Caco-2 (cell line): ENCODE data around the gene S100A4. TPM values are rescaled to one million over a fixed set of nuclear protein-coding genes. Genes with fewer than 3 reads are reported as not detected.

Experiments
- BruUV-seq: library from RNA; stranded (reverse); fragments of 400-500 nt; replicated peaks from 2 replicates; lab custom pipeline; 2021; lab: Mats Ljungman, UMichigan
- CTCF ChIA-PET: fragments of 300-600 bp; sonication (Branson Sonifier 250); formaldehyde crosslinking; loops from one replicate; lab custom pipeline; 2022; ENCODE audit warnings: antibody characterized with exemption; lab: Charles Lee
- POLR2A ChIA-PET: fragments of 300-600 bp; sonication (Branson Sonifier 250); formaldehyde crosslinking; loops from one replicate; lab custom pipeline; 2022; ENCODE audit warnings: antibody characterized with exemption; lab: Charles Lee
- DNase-seq, 2 experiments: peaks; one replicate each; pipeline versions ENCODE4 v3.0.0 to v3.0.0-alpha.2; 2020 to 2022
- H3K27me3 ChIP-seq: replicated peaks from 2 replicates; pipeline ENCODE4 v1.6.0; 2011; ENCODE audit warnings: low read length; ENCODE audit not compliant: control insufficient read depth, insufficient read depth
- H3K36me3 ChIP-seq: 2 replicates; pipeline ENCODE4 v1.5.1; 2011; ENCODE audit warnings: low read length; ENCODE audit not compliant: control insufficient read depth, insufficient read depth
- H3K4me1 ChIP-seq: fragments of 250-450 bp; sonication (Bioruptor Pico); 2 replicates; pipeline ENCODE4 v1.5.1; 2020; ENCODE audit warnings: mild to moderate bottlenecking
- H3K4me3 ChIP-seq: 2 replicates; pipeline ENCODE4 v1.5.1; 2011; ENCODE audit warnings: low read depth, mild to moderate bottlenecking, control low read depth, low read length
- H3K9me3 ChIP-seq: fragments of 250-450 bp; sonication (Bioruptor Pico); 2 replicates; pipeline ENCODE4 v1.5.1; 2020; ENCODE audit warnings: mild to moderate bottlenecking, moderate library complexity
- H3K27ac Mint-ChIP-seq: one replicate; pipeline ENCODE4 v1.8.0; 2022; ENCODE audit warnings: mixed read lengths; ENCODE audit not compliant: unreplicated experiment
- H3K27me3 Mint-ChIP-seq: one replicate; pipeline ENCODE4 v1.8.0; 2022; ENCODE audit warnings: mixed read lengths; ENCODE audit not compliant: insufficient read depth, unreplicated experiment
- H3K36me3 Mint-ChIP-seq: one replicate; pipeline ENCODE4 v1.8.0; 2022; ENCODE audit warnings: mild to moderate bottlenecking, mixed read lengths; ENCODE audit not compliant: insufficient read depth, unreplicated experiment
- H3K4me1 Mint-ChIP-seq: one replicate; pipeline ENCODE4 v1.8.0; 2022; ENCODE audit warnings: low read depth, mixed read lengths; ENCODE audit not compliant: unreplicated experiment
- H3K4me3 Mint-ChIP-seq: one replicate; pipeline ENCODE4 v1.8.0; 2022; ENCODE audit warnings: mild to moderate bottlenecking, moderate library complexity, mixed read lengths; ENCODE audit not compliant: unreplicated experiment
- H3K9me3 Mint-ChIP-seq: one replicate; pipeline ENCODE4 v1.8.0; 2022; ENCODE audit warnings: mixed read lengths; ENCODE audit not compliant: unreplicated experiment
- CTCF ChIP-seq, 2 experiments: fragments of 200-600 bp in 1 of 2; IDR thresholded peaks; 1 replicate in 1 of 2; 2 replicates in 1 of 2; pipeline versions ENCODE4 v1.5.1 to v1.8.0; 2011 to 2022; ENCODE audit warnings: antibody characterized with exemption in 1 of 2, control low read depth in 1 of 2, inconsistent platforms in 1 of 2, low read depth in 1 of 2, low read length in 1 of 2, mild to moderate bottlenecking in 1 of 2, moderate library complexity in 1 of 2; ENCODE audit not compliant: insufficient read depth in 1 of 2, severe bottlenecking in 1 of 2, unreplicated experiment in 1 of 2
- intact Hi-C: fragments of 100-400 bp; cut with micrococcal nuclease; formaldehyde crosslinking; loops from one replicate; pipeline ENCODE4 v1.10.0; 2022; ENCODE audit not compliant: unreplicated experiment
- total RNA-seq: library from RNA; stranded (reverse); gene quantifications from 2 replicates; pipeline ENCODE4 v1.2.3, GENCODE V29; 2022

S100A4 gene
- total RNA-seq, 1 experiment from 2014 or later, result 53.6 TPM

GRCh38 chr1:153535242-153536011 lies 10.2 kb downstream of the S100A4 start, which contains the start of gene S100A6:
Gene S100A6 (minus strand): TSS chr1:153535991. CDS start chr1:153535339, 652 bp downstream.
- no peaks in the 10 kb centered on the region; the same call in 1 of the 2 replicates for H3K36me3 ChIP-seq
- H3K9me3 ChIP-seq, result no peaks in the 10 kb centered on the region
- TSS peak; percentile 79 for BruUV-seq
- H3K27me3 ChIP-seq, result no peaks in the 10 kb centered on the region
- peak within 1 kb of the TSS; percentile 95 for H3K4me3 Mint-ChIP-seq
- peak within 1 kb of the TSS; percentile 44 for H3K4me3 ChIP-seq
- peaks cover 21% of the 10 kb centered on the region for H3K36me3 Mint-ChIP-seq
- H3K27me3 Mint-ChIP-seq, result no peaks in the 10 kb centered on the region
- CTCF ChIA-PET, result interaction anchor here (0.6 to 1.9 kb wide), 11 partner anchors 9 to 92 kb away, joined by 3 to 9 read pairs (median 5); partner anchors contain the start of genes S100A13, S100A14 and S100A4
- peaks cover 31% of the 10 kb centered on the region for H3K4me1 Mint-ChIP-seq
- peak within 1 kb of the TSS; percentile 94 for H3K27ac Mint-ChIP-seq
- POLR2A ChIA-PET, result interaction anchor here (0.6 to 2.0 kb wide), 9 partner anchors 9 to 96 kb away, joined by 3 to 13 read pairs (median 4); partner anchors contain the start of gene S100A13
- intact Hi-C loops, result no loop called here
- DNase-seq, result no peak
- no peaks in the 10 kb centered on the region for H3K9me3 Mint-ChIP-seq
- no peak for TF ChIP-seq CTCF (IDR thresholded peaks at IDR 0.05; ENCODE audit: insufficient read depth in 1 of 2, low read depth in 1 of 2, low read length in 1 of 2, severe bottlenecking in 1 of 2, unreplicated experiment in 1 of 2)
- H3K4me1 ChIP-seq, result peaks cover 37% of the 10 kb centered on the region

GRCh38 chr1:153534925-153535241 lies 10.7 kb downstream of the S100A4 start:
- H3K4me1 Mint-ChIP-seq, result peaks cover 31% of the 10 kb centered on the region
- peak overlapping the region; percentile 94 for H3K27ac Mint-ChIP-seq
- peak overlapping the region; percentile 95 for H3K4me3 Mint-ChIP-seq
- no peaks in the 10 kb centered on the region for H3K9me3 Mint-ChIP-seq
- TF ChIP-seq CTCF (IDR thresholded peaks at IDR 0.05; ENCODE audit: insufficient read depth in 1 of 2, low read depth in 1 of 2, low read length in 1 of 2, severe bottlenecking in 1 of 2, unreplicated experiment in 1 of 2), result no peak
- POLR2A ChIA-PET, result interaction anchor here (0.6 to 2.0 kb wide), 4 partner anchors 10 to 92 kb away, joined by 3 to 13 read pairs (median 5); partner anchors contain the start of gene S100A13
- H3K36me3 ChIP-seq, result no peaks in the 10 kb centered on the region; the same call in 1 of the 2 replicates
- CTCF ChIA-PET, result interaction anchor here (0.7 to 1.9 kb wide), 3 partner anchors 24 to 83 kb away, joined by 5 to 8 read pairs (median 5); no protein-coding TSS in a partner anchor
- no peaks in the 10 kb centered on the region for H3K27me3 Mint-ChIP-seq
- H3K4me1 ChIP-seq, result peaks cover 37% of the 10 kb centered on the region
- DNase-seq, result no peak
- intact Hi-C loops, result no loop called here
- peaks cover 21% of the 10 kb centered on the region for H3K36me3 Mint-ChIP-seq
- H3K27me3 ChIP-seq, result no peaks in the 10 kb centered on the region
- BruUV-seq, result no TSS peak
- no peaks in the 10 kb centered on the region for H3K9me3 ChIP-seq
- H3K4me3 ChIP-seq, result peak overlapping the region; percentile 44

GRCh38 chr1:153534226-153534924 lies 11.2 kb downstream of the S100A4 start:
- ChIA-PET CTCF (interaction anchor here (1.2 to 3.7 kb wide), 4 partner anchors 11 to 84 kb away, joined by 4 to 16 read pairs (median 6); partner anchors contain the start of gene S100A4), POLR2A (interaction anchor here (0.6 to 2.0 kb wide), 5 partner anchors 10 to 92 kb away, joined by 3 to 13 read pairs (median 3); partner anchors contain the start of genes S100A13 and S100A14)
- no peak for DNase-seq
- intact Hi-C loops, result no loop called here
- Histone ChIP-seq H3K27me3 (no peaks in the 10 kb centered on the region), H3K4me3 (peak overlapping the region; percentile 44), H3K9me3 (no peaks in the 10 kb centered on the region), H3K4me1 (peaks cover 37% of the 10 kb centered on the region), H3K36me3 (no peaks in the 10 kb centered on the region; the same call in 1 of the 2 replicates)
- Mint-ChIP-seq H3K4me3 (peak overlapping the region; percentile 95), H3K9me3 (no peaks in the 10 kb centered on the region), H3K36me3 (peaks cover 21% of the 10 kb centered on the region), H3K27ac (peak overlapping the region; percentile 72), H3K4me1 (peaks cover 31% of the 10 kb centered on the region), H3K27me3 (no peaks in the 10 kb centered on the region)
- TF ChIP-seq CTCF (IDR thresholded peaks at IDR 0.05; ENCODE audit: insufficient read depth in 1 of 2, low read depth in 1 of 2, low read length in 1 of 2, severe bottlenecking in 1 of 2, unreplicated experiment in 1 of 2), result no peak
- BruUV-seq, result no TSS peak
